ENCODE data around the gene USP15. TPM values are rescaled to one million over a fixed set of nuclear protein-coding genes. Genes with fewer than 3 reads are reported as not detected.
"Not testable (repeated sequence)": the region's sequence is repeated elsewhere in the genome, so short reads cannot be mapped to it uniquely, and the experiment has no call there.

Gene USP15
- total RNA-seq, 1 donor from 2014 or later: 35.1 TPM

DNA sequence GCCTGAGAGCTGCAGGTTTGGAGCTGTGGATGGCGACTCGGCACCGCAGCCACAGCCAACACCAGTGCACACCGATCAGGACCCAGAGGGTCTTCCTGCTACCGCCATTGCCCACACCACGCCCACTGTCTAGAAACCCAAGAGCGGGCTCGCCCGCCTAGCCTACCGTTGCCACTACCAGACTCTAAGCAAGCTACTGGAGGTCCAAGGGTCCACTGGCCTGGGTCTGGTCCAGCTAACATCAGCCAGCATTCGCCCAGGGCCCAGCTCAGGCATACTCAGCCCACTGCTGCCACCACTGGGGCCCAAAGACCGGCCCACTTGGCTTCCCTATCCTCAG lies 175.9 kb downstream of the USP15 start:
- no peak for DNase-seq (ENCODE audit: extremely low read depth, low read depth, low spot score)

DNA sequence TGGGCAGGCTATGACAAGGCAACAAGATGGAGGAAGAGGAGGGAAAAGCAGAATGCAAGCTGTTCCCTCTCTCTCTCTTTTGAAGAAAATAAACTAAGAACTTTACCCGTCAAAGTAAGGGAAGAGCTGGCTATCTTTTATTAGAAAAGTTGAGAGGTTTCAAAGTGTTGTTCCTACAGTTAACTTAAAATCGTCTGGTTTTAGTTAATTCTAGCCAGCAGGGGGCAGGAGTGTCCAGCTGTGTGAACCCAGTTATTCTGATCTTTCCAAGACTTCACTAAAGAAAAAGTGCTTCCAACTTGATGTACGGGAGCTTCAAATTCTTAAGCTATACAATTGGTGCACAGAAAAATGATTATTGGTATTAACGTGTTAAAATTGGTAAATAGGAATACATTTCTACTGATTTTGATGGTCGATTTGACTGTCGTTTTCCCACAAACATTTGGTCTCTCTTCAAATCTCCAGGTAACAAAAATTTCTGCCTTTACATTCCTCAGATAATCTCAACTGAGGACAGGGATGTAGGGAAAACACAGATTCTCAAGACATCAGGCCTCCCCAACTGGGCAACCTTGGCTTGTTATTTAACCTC lies 178.0 kb downstream of the USP15 start:
- DNase-seq (ENCODE audit: extremely low read depth, low read depth, low spot score): peak; percentile 47

DNA sequence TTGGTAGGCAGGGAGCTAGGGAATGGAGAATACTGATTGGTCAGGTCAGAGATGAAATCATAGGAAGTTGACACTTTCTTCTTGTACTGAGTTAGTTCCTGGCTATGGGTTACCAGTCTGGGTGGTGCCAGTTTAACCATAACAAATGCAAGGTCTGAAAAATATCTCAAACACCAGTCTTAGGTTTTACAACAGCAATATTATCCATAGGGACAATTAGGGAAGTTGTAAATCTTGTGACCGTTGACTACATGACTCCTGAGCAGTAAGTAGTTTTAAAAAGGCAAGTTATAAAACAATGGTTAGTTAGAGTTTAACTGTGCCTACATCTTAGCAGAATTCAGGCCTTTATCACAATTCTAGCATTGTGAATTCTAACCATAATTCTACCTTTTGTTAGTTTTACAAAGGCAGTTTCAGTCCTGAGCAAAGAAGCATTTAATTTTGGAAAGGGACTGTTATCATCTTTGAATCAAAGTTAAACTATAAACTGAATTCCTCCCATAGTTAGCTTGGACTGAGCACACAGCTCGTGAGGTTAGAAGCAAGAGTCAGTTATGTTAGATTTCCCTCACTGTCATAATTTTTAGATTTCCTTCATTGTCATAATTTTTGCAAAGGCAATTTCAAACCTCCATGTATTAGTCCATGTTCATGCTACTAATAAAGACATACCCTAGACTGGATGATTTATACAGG lies 186.7 kb downstream of the USP15 start:
- DNase-seq (ENCODE audit: extremely low read depth, low read depth, low spot score): no peak

DNA sequence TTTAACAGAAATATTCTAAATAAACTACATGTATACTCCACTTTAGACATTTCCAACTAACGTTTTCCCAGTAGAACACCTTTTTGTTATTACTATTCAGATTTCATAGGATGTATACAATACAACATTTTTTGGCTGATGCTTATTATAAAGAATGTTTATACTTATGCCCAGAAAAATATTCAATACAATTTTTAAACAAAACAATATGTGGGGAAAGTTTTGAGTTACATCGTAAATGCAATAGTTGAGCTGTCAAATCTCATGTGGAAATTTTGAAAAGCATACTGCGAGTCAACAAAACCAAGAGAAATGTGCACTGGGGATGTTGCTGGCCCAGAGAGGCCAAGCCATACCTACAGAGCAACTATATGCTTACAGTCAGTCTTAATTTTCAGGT lies 188.2 kb downstream of the USP15 start:
- DNase-seq (ENCODE audit: extremely low read depth, low read depth, low spot score): no peak

DNA sequence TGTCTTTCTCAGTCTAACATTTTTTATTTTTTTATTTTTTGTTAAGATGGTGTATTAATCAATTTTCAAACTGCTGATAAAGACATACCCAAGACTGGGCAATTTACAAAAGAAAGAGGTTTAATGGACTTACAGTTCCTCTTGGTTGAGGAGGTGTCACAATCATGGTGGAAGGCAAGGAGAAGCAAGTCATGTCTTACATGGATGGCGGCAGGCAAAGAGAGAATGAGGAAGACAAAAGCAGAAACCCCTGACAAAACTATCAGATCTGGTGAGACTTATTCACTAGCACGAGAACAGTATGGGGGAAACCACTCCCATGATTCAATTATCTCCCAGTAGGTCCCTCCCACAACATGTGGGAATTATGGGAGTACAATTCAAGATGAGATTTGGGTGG lies 195.2 kb downstream of the USP15 start:
- not testable (repeated sequence) for DNase-seq (ENCODE audit: extremely low read depth, low read depth, low spot score)

DNA sequence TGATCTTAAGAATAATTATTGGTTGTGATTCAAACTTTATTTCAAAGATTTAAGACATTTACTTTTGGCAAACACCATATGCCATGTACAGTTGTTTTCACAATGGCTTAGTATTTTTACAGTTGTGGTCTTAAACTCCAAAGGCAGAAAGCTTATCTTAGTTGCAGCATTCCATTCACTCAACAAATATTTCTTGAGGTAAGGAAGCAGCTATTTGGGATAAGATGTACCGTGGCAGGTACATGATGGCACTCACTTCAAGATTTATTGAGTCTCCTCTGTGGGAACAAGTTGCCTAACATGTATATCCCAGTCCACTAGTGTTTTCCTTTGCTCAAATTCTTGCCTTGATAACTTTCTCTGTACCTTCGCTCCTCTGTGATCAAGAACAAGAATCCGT lies 198.4 kb downstream of the USP15 start:
- DNase-seq (ENCODE audit: extremely low read depth, low read depth, low spot score): no peak

DNA sequence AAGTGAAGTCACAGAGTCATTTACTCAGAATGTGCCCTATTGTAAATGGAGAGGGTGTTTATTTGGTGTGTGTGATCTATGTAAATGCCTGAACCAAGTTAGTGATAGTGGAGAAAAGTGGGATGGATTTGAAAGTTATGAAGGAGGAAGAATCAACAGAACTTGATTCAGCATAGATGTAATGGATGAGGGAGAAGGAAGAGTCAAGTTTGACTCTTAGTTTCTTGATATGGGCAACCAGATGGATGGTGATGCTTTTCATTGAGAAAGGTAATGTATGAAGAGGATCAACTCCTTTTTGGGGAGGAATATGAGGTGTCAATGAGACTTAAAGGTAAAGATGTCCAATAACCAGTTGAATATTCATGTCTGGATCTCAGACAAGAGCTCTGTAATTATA lies 199.8 kb downstream of the USP15 start:
- DNase-seq (ENCODE audit: extremely low read depth, low read depth, low spot score): no peak

DNA sequence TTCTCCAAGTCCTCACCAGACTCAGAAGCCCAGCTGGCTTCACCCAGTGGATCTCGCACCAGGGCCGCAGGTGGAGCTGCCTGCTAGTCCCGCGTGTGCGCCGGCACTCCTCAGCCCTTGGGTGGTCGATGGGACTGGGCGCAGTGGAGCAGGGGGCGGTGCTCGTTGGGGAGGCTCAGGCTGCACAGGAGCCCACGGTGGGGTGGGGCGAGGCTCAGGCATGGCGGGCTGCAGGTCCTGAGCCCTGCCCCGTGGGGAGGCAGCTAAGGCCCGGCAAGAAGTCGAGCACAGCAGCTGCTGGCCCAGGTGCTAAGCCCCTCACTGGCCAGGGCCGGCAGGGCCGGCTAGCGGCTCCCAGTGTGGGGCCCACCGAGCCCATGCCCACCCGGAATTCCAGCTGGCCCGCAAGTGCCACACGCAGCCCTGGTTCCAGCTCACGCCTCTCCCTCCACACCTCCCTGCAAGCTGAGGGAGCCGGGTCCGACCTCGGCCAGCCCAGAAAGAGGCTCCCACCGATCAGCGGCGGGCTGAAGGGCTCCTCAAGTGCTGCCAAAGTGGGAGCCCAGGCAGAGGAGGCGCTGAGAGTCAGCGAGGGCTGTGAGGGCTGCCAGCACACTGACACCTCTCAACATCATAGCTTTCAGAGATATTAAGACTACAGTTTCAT lies 201.1 kb downstream of the USP15 start:
- DNase-seq (ENCODE audit: extremely low read depth, low read depth, low spot score): not testable (repeated sequence)

DNA sequence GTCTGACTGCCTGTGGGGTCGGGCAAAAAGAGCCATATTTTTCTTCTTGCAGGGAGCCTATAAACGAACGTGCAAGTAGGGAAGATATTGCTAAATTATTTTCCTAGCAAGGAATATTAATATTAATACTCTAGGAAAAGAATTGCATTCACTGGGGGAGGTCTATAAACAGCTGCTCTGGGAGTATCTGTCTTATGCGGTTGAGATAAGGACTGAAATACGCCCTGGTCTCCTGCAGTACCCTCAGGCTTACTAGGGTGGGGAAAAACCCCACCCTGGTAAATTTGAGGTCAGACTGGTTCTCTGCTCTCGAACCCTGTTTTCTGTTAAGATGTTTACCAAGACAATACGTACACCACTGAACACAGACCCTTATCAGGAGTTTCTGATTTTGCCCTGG lies 203.0 kb downstream of the USP15 start:
- DNase-seq (ENCODE audit: extremely low read depth, low read depth, low spot score): not testable (repeated sequence)

Other genes starting within 250 kb of the USP15 start
- 16.0 and 25.5 TPM in 2 replicates for gene MON2, start 206.4 kb downstream of the USP15 start, total RNA-seq

Data from glomerular endothelial cell (primary cell).